Measurements from ENCODE around the gene DENND4C.
"Not testable (repeated sequence)": the region's sequence is repeated elsewhere in the genome, so short reads cannot be mapped to it uniquely, and the experiment has no call there.

The DENND4C gene

DNA sequence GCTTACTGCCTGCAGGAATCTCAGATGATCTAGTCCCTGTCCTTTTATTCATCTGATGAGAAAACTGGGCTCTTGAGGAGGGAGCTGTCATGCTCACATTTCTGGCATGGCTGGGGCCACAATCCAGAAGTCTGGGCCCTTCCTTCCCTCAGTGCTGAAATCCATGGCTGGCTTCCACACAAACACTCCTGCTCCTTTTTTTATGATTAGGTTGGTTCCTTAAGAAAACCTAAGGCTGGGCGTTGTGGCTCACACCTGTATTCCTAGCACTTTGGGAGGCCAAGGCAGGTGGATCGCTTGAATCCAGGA, 179.7 kb downstream of the DENND4C start:
- peak overlapping the region; percentile 73 for H3K4me3 ChIP-seq (ENCODE audit: low read depth, low read length)
- TF ChIP-seq, protein P1, sequence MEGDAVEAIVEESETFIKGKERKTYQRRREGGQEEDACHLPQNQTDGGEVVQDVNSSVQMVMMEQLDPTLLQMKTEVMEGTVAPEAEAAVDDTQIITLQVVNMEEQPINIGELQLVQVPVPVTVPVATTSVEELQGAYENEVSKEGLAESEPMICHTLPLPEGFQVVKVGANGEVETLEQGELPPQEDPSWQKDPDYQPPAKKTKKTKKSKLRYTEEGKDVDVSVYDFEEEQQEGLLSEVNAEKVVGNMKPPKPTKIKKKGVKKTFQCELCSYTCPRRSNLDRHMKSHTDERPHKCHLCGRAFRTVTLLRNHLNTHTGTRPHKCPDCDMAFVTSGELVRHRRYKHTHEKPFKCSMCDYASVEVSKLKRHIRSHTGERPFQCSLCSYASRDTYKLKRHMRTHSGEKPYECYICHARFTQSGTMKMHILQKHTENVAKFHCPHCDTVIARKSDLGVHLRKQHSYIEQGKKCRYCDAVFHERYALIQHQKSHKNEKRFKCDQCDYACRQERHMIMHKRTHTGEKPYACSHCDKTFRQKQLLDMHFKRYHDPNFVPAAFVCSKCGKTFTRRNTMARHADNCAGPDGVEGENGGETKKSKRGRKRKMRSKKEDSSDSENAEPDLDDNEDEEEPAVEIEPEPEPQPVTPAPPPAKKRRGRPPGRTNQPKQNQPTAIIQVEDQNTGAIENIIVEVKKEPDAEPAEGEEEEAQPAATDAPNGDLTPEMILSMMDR (IDR thresholded peaks at IDR 0.05; ENCODE audit: control insufficient read depth, extremely low read depth, insufficient read depth) = no peak
- no peak for DNase-seq (ENCODE audit: low read depth)

DNA sequence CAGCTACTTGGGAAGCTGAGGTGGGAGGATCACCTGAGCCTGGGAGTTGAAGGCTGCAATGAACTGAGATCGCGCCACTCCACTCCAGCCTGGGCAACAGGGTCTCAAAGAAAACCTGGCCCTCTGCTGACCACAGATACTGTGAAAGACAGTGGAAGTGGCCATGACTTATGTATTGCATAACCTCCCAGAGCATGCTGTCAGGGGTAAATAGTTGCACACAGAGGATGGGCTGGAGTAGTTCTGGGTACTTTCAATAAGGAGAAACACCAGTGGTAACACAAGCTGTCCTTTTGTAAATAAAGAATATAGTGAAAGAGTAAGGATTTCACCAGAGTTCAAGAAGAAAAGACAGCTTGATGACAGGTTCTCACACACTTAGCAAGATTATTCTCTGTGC, 180.1 kb downstream of the DENND4C start:
- peak overlapping the region; percentile 73; the same call in 1 of the 2 replicates for H3K4me3 ChIP-seq (ENCODE audit: low read depth, low read length)
- TF ChIP-seq, protein P1 (IDR thresholded peaks at IDR 0.05; ENCODE audit: control insufficient read depth, extremely low read depth, insufficient read depth) = no peak
- DNase-seq (ENCODE audit: low read depth) = no peak

DNA sequence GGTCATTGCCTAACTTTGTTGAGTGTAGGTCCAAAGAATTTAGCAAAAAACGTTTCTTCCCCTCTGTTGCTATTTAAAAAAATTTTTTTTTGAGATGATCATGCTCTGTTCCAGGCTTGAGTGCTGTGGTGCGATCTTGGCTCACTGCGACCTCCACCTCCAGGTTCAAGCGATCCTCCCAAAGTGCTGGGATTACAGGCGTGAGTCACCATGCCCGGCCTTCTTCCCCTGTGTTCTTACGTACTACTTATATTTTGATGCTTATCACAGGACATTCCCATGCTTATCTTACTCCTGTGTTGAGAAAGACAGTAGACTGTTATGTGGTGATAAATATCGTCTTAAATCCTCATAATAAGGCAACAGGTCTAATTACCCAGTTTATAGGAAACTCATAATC, 180.8 kb downstream of the DENND4C start:
- no peak for DNase-seq (ENCODE audit: low read depth)

DNA sequence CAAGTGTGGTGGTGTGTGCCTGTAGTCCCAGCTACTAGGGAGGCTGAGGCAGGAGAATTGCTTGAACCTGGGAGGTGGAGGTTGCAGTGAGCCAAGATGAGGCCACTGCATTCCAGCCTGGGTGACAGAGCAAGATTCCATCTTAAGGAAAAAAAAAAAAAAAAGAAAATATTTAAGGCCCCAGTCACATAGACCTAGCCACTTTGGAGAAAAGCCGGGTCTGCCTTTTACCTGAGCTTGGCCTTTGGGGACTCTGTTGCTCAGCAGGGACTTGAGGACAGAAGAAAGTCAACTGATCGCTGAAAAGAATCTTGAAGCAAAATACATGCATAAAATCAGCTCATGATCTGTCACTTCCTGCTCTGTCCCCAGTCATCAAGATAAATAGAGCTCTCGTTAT, 183.0 kb downstream of the DENND4C start:
- not testable (repeated sequence) for DNase-seq (ENCODE audit: low read depth); H3K4me3 ChIP-seq (ENCODE audit: low read depth, low read length)

More for the DNA sequence above, 180.8 kb downstream of the DENND4C start:
- TF ChIP-seq, protein P1 (IDR thresholded peaks at IDR 0.05; ENCODE audit: control insufficient read depth, extremely low read depth, insufficient read depth) = no peak
- H3K4me3 ChIP-seq (ENCODE audit: low read depth, low read length) = no peak overlapping the region

DNA sequence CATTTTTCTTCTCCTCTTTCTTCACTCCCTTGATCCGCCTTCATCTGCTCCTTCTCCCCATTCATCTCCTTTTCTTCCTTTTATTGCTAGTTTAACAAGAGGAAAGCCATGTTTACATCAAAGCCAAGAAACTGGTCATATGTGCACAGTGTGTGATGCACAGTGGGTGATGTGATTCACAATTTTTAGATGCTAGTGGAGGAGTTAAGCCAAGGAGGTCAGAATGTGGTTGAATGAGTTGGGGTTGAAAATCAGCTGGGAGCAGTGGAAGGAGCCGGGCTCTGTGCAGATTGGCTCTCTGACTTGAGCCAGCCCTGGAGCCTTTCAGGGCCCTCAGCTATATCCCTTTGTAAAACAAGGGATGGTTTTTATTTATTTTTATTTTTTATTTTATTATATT, 185.7 kb downstream of the DENND4C start:
- no peak overlapping the region for H3K4me3 ChIP-seq (ENCODE audit: low read depth, low read length)
- DNase-seq (ENCODE audit: low read depth) = no peak
- TF ChIP-seq, protein P1 (IDR thresholded peaks at IDR 0.05; ENCODE audit: control insufficient read depth, extremely low read depth, insufficient read depth) = no peak

DNA sequence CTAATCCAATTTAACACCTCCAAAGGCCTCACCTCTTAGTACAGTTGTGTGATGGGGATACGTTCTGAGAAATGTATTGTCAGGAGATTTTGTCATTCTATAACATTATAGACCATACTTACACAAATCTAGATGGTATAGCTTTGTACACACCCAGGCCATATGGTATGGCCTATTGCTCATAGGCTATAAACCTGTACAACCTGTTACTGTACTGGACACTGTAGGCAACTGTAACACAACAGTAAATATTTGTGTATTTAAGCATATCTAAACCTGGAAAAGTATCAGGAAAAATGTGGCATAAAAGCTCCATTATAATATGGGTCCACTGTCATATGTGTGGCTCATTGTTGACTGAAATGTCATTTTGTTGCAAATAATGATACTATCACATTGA, 190.4 kb downstream of the DENND4C start:
- no peak overlapping the region for H3K4me3 ChIP-seq (ENCODE audit: low read depth, low read length)
- TF ChIP-seq, protein P1 (IDR thresholded peaks at IDR 0.05; ENCODE audit: control insufficient read depth, extremely low read depth, insufficient read depth) = no peak
- peak; percentile 73 for DNase-seq (ENCODE audit: low read depth)
